HG02759 (cell line): ENCODE measurements around the gene SPRED2.
A peak's percentile ranks its signal among the peaks of the same experiment; 100 is the strongest.

Experiments
- ATAC-seq: cut with Tn5 transposase; IDR thresholded peaks from one replicate; pipeline ENCODE4 v1.9.1; 2021; ENCODE audit warnings: mild to moderate bottlenecking, moderate library complexity; ENCODE audit not compliant: unreplicated experiment

SPRED2 gene

GRCh38 chr2:65443509-65444186 lies 11.2 kb upstream of the SPRED2 start:
- ATAC-seq = no peak

- no peak for ATAC-seq
Measured at GRCh38 chr2:65442420-65443020, 10.1 kb upstream of the SPRED2 start.

GRCh38 chr2:65438137-65438899 lies 5.9 kb upstream of the SPRED2 start:
- ATAC-seq = no peak

GRCh38 chr2:65437392-65438135 lies 5.2 kb upstream of the SPRED2 start:
- ATAC-seq = no peak

GRCh38 chr2:65436824-65437221 lies 4.4 kb upstream of the SPRED2 start:
- peak; percentile 62 for ATAC-seq

- peak; percentile 31 for ATAC-seq
Measured at GRCh38 chr2:65436169-65436823, 3.9 kb upstream of the SPRED2 start.

GRCh38 chr2:65435625-65436168 lies 3.3 kb upstream of the SPRED2 start:
- ATAC-seq = peak; percentile 30

GRCh38 chr2:65434592-65435241 lies 2.3 kb upstream of the SPRED2 start:
- ATAC-seq = no peak

GRCh38 chr2:65431421-65432226 lies 775 bp downstream of the SPRED2 start:
- peak; percentile 30 for ATAC-seq

GRCh38 chr2:65430603-65431420 lies 1.6 kb downstream of the SPRED2 start:
- peak; percentile 31 for ATAC-seq

GRCh38 chr2:65429786-65430602 lies 2.4 kb downstream of the SPRED2 start:
- ATAC-seq = peak; percentile 23

- ATAC-seq = no peak
Measured at GRCh38 chr2:65427532-65427931, 4.9 kb downstream of the SPRED2 start.

GRCh38 chr2:65425276-65425675 lies 7.1 kb downstream of the SPRED2 start:
- no peak for ATAC-seq

- ATAC-seq = no peak
Measured at GRCh38 chr2:65424391-65424790, 8.0 kb downstream of the SPRED2 start.

- no peak for ATAC-seq
Measured at GRCh38 chr2:65421432-65421748, 11.0 kb downstream of the SPRED2 start.

GRCh38 chr2:65420712-65421431 lies 11.5 kb downstream of the SPRED2 start:
- ATAC-seq = peak; percentile 78

GRCh38 chr2:65417509-65418085 lies 14.8 kb downstream of the SPRED2 start:
- ATAC-seq = no peak
